H1 (cell line): Measurements from ENCODE around the gene CELSR1. TPM values are rescaled to one million over a fixed set of nuclear protein-coding genes. Genes with fewer than 3 reads are reported as not detected.

ENCODE experiments used
- CEBPB ChIP-seq: IDR thresholded peaks from 2 replicates; pipeline ENCODE4 v1.6.1; 2012; ENCODE audit warnings: low read depth, low read length
- CHD1 ChIP-seq: IDR thresholded peaks from 2 replicates; pipeline ENCODE4 v1.6.1; 2012; ENCODE audit warnings: low read depth, low read length, improper control_type of control experiment
- CHD2 ChIP-seq: IDR thresholded peaks from 2 replicates; pipeline ENCODE4 v1.6.1; 2012; ENCODE audit warnings: low read length, improper control_type of control experiment
- CREB1 ChIP-seq: IDR thresholded peaks from 2 replicates; pipeline ENCODE4 v1.6.1; 2012; ENCODE audit warnings: inconsistent platforms
- EP300 ChIP-seq, 2 experiments: IDR thresholded peaks; 1 replicate in 1 of 2; 2 replicates in 1 of 2; pipeline ENCODE4 v1.6.1; 2011 to 2012; ENCODE audit warnings: low read depth in 2 of 2, low read length in 2 of 2, mild to moderate bottlenecking in 2 of 2, borderline replicate concordance in 1 of 2, inconsistent platforms in 1 of 2, moderate library complexity in 1 of 2
- GABPA ChIP-seq: IDR thresholded peaks from 2 replicates; pipeline ENCODE4 v1.6.1; 2011; ENCODE audit warnings: mild to moderate bottlenecking, low read length, moderate library complexity, borderline replicate concordance; ENCODE audit not compliant: insufficient read depth
- GTF2F1 ChIP-seq: IDR thresholded peaks from 2 replicates; pipeline ENCODE4 v1.6.1; 2012; ENCODE audit warnings: low read depth, low read length, improper control_type of control experiment, borderline replicate concordance
- JUND ChIP-seq: IDR thresholded peaks from 2 replicates; pipeline ENCODE4 v1.6.1; 2011; ENCODE audit warnings: mild to moderate bottlenecking, improper control_type of control experiment, low read length
- KDM1A ChIP-seq: fragments of 200-600, 300-600 bp; sonication (generic); IDR thresholded peaks from 2 replicates; pipeline ENCODE4 v1.7.1; 2016; ENCODE audit warnings: mild to moderate bottlenecking, low read length, borderline replicate concordance
- KDM5A ChIP-seq: fragments of 200-600 bp; IDR thresholded peaks from 2 replicates; pipeline ENCODE4 v1.7.1; 2012; ENCODE audit warnings: mild to moderate bottlenecking, low read length, inconsistent platforms, mixed read lengths
- NANOG ChIP-seq: IDR thresholded peaks from 2 replicates; pipeline ENCODE4 v1.6.1; 2011; ENCODE audit warnings: low read length, low read depth, mild to moderate bottlenecking, inconsistent platforms; ENCODE audit not compliant: insufficient read depth, poor library complexity, severe bottlenecking
- POLR2A ChIP-seq, 2 experiments: IDR thresholded peaks; 1 replicate in 1 of 2; 2 replicates in 1 of 2; pipeline ENCODE4 v1.6.1; 2011; ENCODE audit warnings: low read depth in 2 of 2, low read length in 2 of 2, mild to moderate bottlenecking in 2 of 2; ENCODE audit errors: control extremely low read depth in 1 of 2
- POLR2AphosphoS5 ChIP-seq: IDR thresholded peaks from 2 replicates; pipeline ENCODE4 v1.6.1; 2011; ENCODE audit warnings: low read depth, low read length
- RAD21 ChIP-seq, 2 experiments: IDR thresholded peaks in 1 of 2; conservative IDR thresholded peaks in 1 of 2; 2 replicates each; pipeline ENCODE4 v1.6.1; 2011; ENCODE audit warnings: low read depth in 2 of 2, low read length in 2 of 2, improper control_type of control experiment in 1 of 2, inconsistent platforms in 1 of 2, mild to moderate bottlenecking in 1 of 2, moderate library complexity in 1 of 2
- RBBP5 ChIP-seq: IDR thresholded peaks from 2 replicates; pipeline ENCODE4 v1.7.1; 2012; ENCODE audit warnings: low read depth, mild to moderate bottlenecking, inconsistent platforms, low read length, moderate library complexity, borderline replicate concordance
- SIN3A ChIP-seq, 2 experiments: IDR thresholded peaks in 1 of 2; conservative IDR thresholded peaks in 1 of 2; 2 replicates each; pipeline ENCODE4 v1.6.1; 2011 to 2012; ENCODE audit warnings: low read length in 2 of 2, improper control_type of control experiment in 1 of 2, low read depth in 1 of 2, mild to moderate bottlenecking in 1 of 2
- SIX5 ChIP-seq: IDR thresholded peaks from 2 replicates; pipeline ENCODE4 v1.6.1; 2011; ENCODE audit warnings: mild to moderate bottlenecking, low read depth, low read length
- SP1 ChIP-seq: IDR thresholded peaks from 2 replicates; pipeline ENCODE4 v1.6.1; 2011; ENCODE audit warnings: low read depth, low read length
- SRF ChIP-seq: IDR thresholded peaks from 2 replicates; pipeline ENCODE4 v1.6.1; 2011; ENCODE audit warnings: mild to moderate bottlenecking, low read depth, low read length, moderate library complexity
- TAF1 ChIP-seq: IDR thresholded peaks from 2 replicates; pipeline ENCODE4 v1.6.1; 2011; ENCODE audit warnings: mild to moderate bottlenecking, low read depth, low read length
- TAF7 ChIP-seq: optimal IDR thresholded peaks from 2 replicates; pipeline ENCODE3; 2011; ENCODE audit warnings: low read depth, mild to moderate bottlenecking, inconsistent platforms, low read length, moderate library complexity, borderline replicate concordance
- TCF12 ChIP-seq: IDR thresholded peaks from 2 replicates; pipeline ENCODE4 v1.6.1; 2011; ENCODE audit warnings: low read depth, mild to moderate bottlenecking, low read length
- TEAD4 ChIP-seq: IDR thresholded peaks from 2 replicates; pipeline ENCODE4 v1.6.1; 2012; ENCODE audit warnings: low read depth, low read length, inconsistent platforms, mixed read lengths
- YY1 ChIP-seq: IDR thresholded peaks from 2 replicates; pipeline ENCODE4 v1.6.1; 2011; ENCODE audit warnings: low read depth, mild to moderate bottlenecking, low read length
- polyA plus RNA-seq, 7 experiments: library from polyadenylated mRNA; depleted of rRNA in 3 of 7; stranded (reverse) in 5 of 7; unstranded in 2 of 7; fragments of >200 nt in 5 of 7; fragments of 200-250 nt in 2 of 7; gene quantifications; 1 replicate in 5 of 7; 2 replicates in 1 of 7; 4 replicates in 1 of 7; pipeline versions ENCODE4 v1.2.1 to v1.2.3, GENCODE V29; 2011 to 2013; ENCODE audit warnings: missing spikeins in 2 of 7, mixed read lengths in 2 of 7
- total RNA-seq: library from RNA; stranded (reverse); fragmentation: NEBNext Ultra II Directional; extraction: Animal tissue kit (Norgen Biotek cat#: 25700); gene quantifications from 2 replicates; pipeline ENCODE4 v1.2.1, GENCODE V29; 2021

Gene CELSR1
- total and polyA plus RNA-seq, 2 of the 8 experiments (the other 6 are each of a cell fraction or from before 2014, with no cell fraction given): 9.0 to 12.4 TPM

- TF ChIP-seq TAF1 (peak; percentile 92), CHD1 (no peak), TCF12 (0 out of 2 replicates have a peak, but pooled peaks have one; percentile 10), GTF2F1 (no peak), RAD21 (IDR thresholded peaks at IDR 0.05 in 1 of 2, conservative IDR thresholded peaks at IDR 0.05 in 1 of 2; ENCODE audit: low read depth in 2 of 2, low read length in 2 of 2) (no peak), POLR2A (IDR thresholded peaks at IDR 0.05; ENCODE audit: control extremely low read depth in 1 of 2, low read depth in 2 of 2, low read length in 2 of 2) (peak; percentile 29 to 83), CREB1 (peak; percentile 58), CEBPB (no peak), CHD2 (0 out of 2 replicates have a peak, but pooled peaks have one; percentile 1), TEAD4 (peak; percentile 47; the same call in 1 of the 2 replicates), NANOG (no peak), SP1 (0 out of 2 replicates have a peak, but pooled peaks have one; percentile 57), RBBP5 (peak; percentile 54; the same call in 1 of the 2 replicates), SIX5 (0 out of 2 replicates have a peak, but pooled peaks have one; percentile 15), JUND (peak; percentile 21; the same call in 1 of the 2 replicates), KDM5A (peak; percentile 49; the same call in 1 of the 2 replicates), EP300 (IDR thresholded peaks at IDR 0.05; ENCODE audit: borderline replicate concordance in 1 of 2, low read depth in 2 of 2, low read length in 2 of 2) (peak in 1 of 2 experiments; percentile 44; a peak in 1 of 3 replicates), KDM1A (no peak), POLR2AphosphoS5 (peak; percentile 76), SIN3A (conservative IDR thresholded peaks at IDR 0.05 in 1 of 2, IDR thresholded peaks at IDR 0.05 in 1 of 2; ENCODE audit: low read depth in 1 of 2, low read length in 2 of 2) (peak; percentile 91 to 92; a peak in 3 of 4 replicates), GABPA (peak; percentile 99), TAF7 (peak; percentile 76), YY1 (peak; percentile 62; the same call in 1 of the 2 replicates), SRF (0 out of 2 replicates have a peak, but pooled peaks have one; percentile 11)
These were observed 202.0 kb downstream of the CELSR1 start, which contains the start of gene TRMU (continued) for GRCh38 chr22:46335201-46336118.
